Measurements from ENCODE around the gene ZNF148. TPM values are rescaled to one million over a fixed set of nuclear protein-coding genes. Genes with fewer than 3 reads are reported as not detected.

ZNF148 gene
- total RNA-seq, 1 donor from 2014 or later, result 17.7 TPM

GRCh38 chr3:125194061-125194848, 180.9 kb downstream of the ZNF148 start:
- no peak for DNase-seq (ENCODE audit: low spot score)
- no peak for ATAC-seq

DNA sequence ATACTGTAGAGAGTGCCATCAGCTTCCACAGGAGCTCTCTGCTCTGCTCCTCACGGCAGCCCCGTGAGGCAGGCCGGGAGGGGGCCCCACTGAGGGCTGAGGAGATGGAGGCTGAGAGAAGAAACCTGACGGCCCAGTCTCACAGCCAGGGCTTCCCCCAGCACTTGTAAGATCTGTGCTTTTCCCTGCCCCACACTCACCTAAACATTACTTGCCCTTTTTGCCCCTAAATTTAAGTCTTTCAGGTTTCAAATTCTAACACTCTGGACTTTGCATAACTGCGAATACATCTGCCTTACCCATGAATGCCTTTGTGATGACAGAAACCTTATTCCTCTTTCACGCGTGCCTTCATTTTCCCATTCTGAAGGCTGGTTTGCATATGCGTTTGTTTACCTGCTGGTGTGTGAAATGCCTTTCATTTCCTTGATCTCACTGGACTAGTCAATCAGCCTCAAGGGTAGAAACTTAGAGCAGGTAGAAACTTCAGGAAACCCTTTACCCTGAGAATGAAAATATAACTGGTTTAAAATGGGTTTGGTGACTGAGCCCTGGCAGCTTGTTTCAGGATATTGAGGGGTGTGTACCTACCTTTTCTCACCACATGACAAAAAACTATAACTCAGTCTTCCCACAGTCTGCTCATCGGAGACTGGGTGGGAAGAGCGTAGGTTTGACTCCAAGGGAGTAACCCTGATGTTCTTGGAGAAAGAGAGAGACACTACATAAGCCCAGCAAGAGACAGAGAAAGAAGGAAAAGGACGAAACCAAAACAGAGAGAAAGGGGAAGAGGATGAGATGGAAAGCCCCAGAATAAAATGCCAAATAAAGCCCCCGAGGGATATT, 182.7 kb downstream of the ZNF148 start:
- DNase-seq (ENCODE audit: low spot score) (no peak), ATAC-seq (no peak)

DNA sequence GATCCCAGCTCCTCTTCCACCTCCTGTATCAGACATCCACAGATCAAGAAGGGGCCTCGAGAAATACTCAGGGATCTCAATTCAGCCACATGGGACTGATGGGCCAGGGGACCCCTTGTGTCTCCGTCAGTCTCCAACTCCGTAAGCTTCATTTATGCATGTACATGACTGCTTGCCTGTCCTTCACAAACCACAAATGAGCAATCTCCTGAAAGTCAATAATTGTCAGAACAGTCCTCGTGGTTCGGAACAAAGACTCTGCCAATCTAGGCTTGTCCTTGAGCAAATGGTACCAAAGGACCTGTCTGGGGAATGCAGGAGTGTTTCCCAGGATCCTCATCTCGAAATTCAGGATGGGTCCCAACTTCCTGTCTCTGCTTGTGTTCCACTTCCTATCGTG, 183.4 kb downstream of the ZNF148 start:
- ATAC-seq (no peak), DNase-seq (ENCODE audit: low spot score) (no peak)

- DNase-seq (ENCODE audit: low spot score) (no peak), ATAC-seq (no peak)
Observed at GRCh38 chr3:125191256-125191655, 183.9 kb downstream of the ZNF148 start.

- DNase-seq (ENCODE audit: low spot score) (no peak), ATAC-seq (no peak)
Observed at GRCh38 chr3:125190786-125191185, 184.3 kb downstream of the ZNF148 start.

DNA sequence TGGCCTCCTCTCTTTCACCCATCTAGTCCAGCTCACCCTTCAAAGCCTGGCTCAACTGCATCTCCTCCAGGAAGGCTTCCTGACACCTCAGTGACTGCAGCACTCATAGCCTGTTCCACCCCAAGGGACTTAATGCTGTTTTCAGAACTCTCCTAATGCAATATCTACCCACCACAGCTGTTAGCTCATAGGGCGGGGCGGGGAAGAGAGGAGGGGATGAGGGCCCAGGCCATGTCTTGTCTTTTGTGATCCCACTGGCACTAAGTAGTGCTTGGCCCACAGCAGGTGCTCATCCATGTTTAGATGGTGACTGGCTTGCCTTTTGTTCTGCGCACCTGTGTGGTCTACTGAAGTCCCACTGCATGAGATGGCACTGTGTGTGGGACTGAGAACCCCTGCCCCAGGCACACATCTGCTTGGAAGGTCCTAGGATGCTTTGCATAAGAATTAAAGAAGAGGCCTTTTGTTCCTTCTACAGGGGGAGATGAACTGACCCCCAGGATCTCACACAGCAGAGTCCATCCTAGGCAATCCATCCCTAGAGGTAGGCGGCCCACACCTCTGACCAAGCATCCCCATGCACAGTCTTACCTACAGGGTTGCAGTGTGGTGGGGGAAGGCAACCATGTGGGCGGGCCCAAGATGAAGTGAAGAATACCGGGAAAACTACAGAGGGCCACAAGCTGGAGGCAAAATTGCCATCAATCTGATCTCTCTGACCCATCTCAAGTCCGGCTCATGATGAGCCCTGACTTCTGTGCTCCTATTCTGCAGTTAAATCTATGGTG, 185.6 kb downstream of the ZNF148 start:
- ATAC-seq, result no peak
- DNase-seq (ENCODE audit: low spot score), result no peak

DNA sequence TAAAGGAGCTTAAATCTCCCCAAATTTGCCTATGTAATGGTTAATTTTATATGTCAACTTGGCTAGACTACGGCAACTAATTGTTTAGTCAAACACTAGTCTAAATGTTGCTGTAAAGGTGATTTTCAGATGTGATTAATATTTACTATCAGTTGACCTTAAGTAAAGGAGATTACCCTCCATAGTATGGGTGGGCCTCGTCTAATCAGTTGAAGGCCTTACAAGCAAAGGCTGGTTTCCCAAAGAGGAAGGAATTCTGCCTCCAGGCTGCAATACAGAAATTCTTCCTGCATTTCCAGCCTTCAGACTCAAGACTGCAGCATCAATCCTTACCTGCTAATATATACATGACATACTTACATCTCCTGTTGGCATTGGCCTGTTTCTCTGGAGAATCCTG, 186.2 kb downstream of the ZNF148 start:
- DNase-seq (ENCODE audit: low spot score) (no peak), ATAC-seq (no peak)

DNA sequence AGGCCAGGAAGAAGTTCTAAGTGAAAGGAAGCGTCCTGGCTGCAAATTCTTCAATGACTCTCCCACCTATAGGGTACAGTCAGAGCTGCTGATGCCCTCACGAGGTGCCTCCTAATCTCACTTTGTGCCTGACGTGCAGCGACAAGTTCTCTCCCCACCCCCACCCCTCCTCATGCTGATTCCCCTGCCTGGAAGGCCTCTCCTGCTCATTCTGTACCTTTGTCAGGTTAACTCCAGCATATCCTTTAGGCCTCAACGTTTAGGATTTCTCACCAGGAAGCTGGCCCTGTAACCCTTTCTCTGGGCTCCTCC, 187.6 kb downstream of the ZNF148 start:
- ATAC-seq, result no peak
- DNase-seq (ENCODE audit: low spot score), result no peak

DNA sequence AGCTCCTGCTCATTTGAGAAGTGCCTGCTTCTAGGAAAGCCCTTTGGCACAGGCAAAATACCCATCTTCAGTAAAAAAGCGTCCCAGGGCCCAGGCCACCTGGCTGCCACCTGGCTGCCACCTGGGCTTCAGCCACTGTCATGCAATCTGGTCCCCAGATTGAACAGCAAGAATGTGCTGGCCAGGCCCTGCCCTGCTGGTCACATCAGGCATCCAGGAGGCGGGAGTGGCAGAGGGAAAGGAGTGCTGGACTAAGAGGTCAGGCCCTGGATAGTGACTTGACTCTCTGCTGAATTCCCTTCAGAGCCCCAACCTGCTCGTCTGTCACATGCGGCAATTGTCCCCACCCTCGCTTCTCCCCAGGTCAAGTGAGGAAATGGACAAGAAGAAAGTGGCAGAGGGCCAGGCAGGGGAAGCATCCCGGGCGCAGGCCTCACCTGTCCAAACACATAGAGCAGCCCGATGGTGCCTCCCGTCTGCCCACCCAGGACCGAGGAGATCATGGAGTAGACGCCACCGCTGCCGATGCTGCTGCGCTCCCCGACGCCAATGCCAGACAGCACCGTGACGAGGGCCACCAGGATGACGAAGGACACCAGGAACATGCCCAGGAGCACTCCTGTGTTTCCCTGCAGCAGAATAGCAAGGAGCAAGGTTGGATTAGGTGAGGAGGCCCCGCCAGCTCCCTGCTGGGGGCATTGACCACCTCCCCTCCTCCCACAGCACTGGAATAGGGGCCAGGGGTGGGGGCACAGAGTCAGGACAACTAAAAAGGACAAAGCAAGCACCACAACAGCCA, 188.1 kb downstream of the ZNF148 start:
- no peak for ATAC-seq
- DNase-seq (ENCODE audit: low spot score), result no peak

- ATAC-seq (no peak), DNase-seq (ENCODE audit: low spot score) (no peak)
Observed at GRCh38 chr3:125186261-125186787, 188.8 kb downstream of the ZNF148 start.

GRCh38 chr3:125185805-125186204, 189.3 kb downstream of the ZNF148 start:
- ATAC-seq (no peak), DNase-seq (ENCODE audit: low spot score) (no peak)

DNA sequence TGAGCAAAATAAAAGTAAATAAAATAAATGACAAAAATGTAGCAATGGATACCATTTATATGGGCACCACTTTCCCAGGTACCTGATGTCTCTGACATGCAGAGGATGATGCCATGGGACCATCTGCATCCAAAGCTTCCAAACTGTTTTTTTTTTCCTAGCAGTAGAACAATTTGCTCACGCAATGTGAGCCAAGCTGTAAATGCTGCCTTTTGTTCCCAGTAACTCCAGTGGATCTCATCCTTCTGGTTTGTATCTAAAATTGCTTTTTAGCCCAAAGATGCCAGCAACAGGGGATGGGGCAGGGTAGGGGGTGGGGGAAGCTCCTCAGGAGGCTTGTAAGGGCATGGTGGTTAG, 195.3 kb downstream of the ZNF148 start:
- ATAC-seq (no peak), DNase-seq (ENCODE audit: low spot score) (no peak)

GRCh38 chr3:125179143-125179883, 195.8 kb downstream of the ZNF148 start:
- ATAC-seq, result no peak

DNA sequence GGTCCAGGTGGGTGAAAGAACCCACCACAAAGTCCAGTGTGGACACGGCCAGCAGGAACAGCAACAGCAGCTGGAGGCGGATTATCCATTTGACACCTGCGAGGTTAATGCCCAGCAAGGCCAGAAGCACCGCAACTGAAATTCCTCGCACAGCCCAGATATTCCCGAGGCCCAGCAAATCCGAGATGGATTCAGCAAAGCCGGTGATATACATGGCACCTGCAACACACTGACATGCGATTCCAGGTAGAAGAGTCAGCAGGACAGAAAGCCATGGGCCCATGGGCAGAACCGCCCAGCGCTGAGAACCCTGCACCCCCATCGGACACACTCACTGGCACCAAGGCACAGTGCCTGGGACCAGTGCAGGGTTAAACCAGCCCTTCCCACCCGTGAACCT, 197.4 kb downstream of the ZNF148 start:
- DNase-seq (ENCODE audit: low spot score), result no peak
- ATAC-seq, result no peak

More at GRCh38 chr3:125179143-125179883, 195.8 kb downstream of the ZNF148 start:
- no peak for DNase-seq (ENCODE audit: low spot score)

Other genes starting within 250 kb of the ZNF148 start
- gene SLC12A8, start 162.6 kb downstream of the ZNF148 start, total RNA-seq, result 24.2 TPM
- 30.9 TPM for gene SNX4, start 144.9 kb upstream of the ZNF148 start, total RNA-seq
- gene OSBPL11, start 220.2 kb upstream of the ZNF148 start, total RNA-seq, result 11.2 TPM

Measured in left lobe of liver (tissue), 2 donors.